HepG2 (cell line): ENCODE measurements around the gene TMEM107. TPM values are rescaled to one million over a fixed set of nuclear protein-coding genes. Genes with fewer than 3 reads are reported as not detected.

Experiments used
- AHR ChIP-seq: IDR thresholded peaks from 2 replicates; pipeline ENCODE4 v1.6.1; 2018; ENCODE audit warnings: missing genetic modification reagents, missing compliant biosample characterization
- CEBPB ChIP-seq: IDR thresholded peaks from 2 replicates; pipeline ENCODE4 v1.6.1; 2011; ENCODE audit warnings: low read depth, low read length, improper control_type of control experiment, borderline replicate concordance
- KDM2A ChIP-seq: sonication (generic); formaldehyde crosslinking; IDR thresholded peaks from 2 replicates; pipeline ENCODE4 v1.4.0; 2020; ENCODE audit warnings: low read depth, missing genetic modification reagents, borderline replicate concordance
- MED13 ChIP-seq: sonication (generic); formaldehyde crosslinking; IDR thresholded peaks from 2 replicates; pipeline ENCODE4 v1.5.0; 2020; ENCODE audit warnings: missing genetic modification reagents
- PATZ1 ChIP-seq: sonication (generic); formaldehyde crosslinking; IDR thresholded peaks from 2 replicates; pipeline ENCODE4 v1.4.0; 2020; ENCODE audit warnings: missing genetic modification reagents
- REPIN1 ChIP-seq: sonication (generic); formaldehyde crosslinking; IDR thresholded peaks from 2 replicates; pipeline ENCODE4 v1.8.0; 2022; ENCODE audit warnings: missing genetic modification reagents, low read depth, mild to moderate bottlenecking, borderline replicate concordance
- SRSF9 ChIP-seq: fragments of 200-400 bp; formaldehyde crosslinking; IDR thresholded peaks from 2 replicates; pipeline ENCODE4 v1.6.1; 2018; ENCODE audit warnings: borderline replicate concordance, mild to moderate bottlenecking, low read depth, low read length; ENCODE audit not compliant: insufficient read depth, poor library complexity, severe bottlenecking
- SUZ12 ChIP-seq: fragments of 150-350 bp; IDR thresholded peaks from 2 replicates; pipeline ENCODE4 v1.6.1; 2014; ENCODE audit warnings: low read depth, low read length
- U2AF1 ChIP-seq: fragments of 200-400 bp; formaldehyde crosslinking; optimal IDR thresholded peaks from 2 replicates; pipeline ENCODE3; 2017; ENCODE audit warnings: mild to moderate bottlenecking, low read depth, low read length
- ZBTB21 ChIP-seq: sonication (generic); formaldehyde crosslinking; IDR thresholded peaks from 2 replicates; pipeline ENCODE4 v1.4.0; 2020; ENCODE audit warnings: missing genetic modification reagents
- ZHX2 ChIP-seq, 2 experiments: sonication (generic) in 1 of 2; formaldehyde crosslinking in 1 of 2; IDR thresholded peaks; 2 replicates each; pipeline versions ENCODE4 v1.6.1 to v1.9.0; 2014 to 2022; ENCODE audit warnings: antibody characterized with exemption in 1 of 2, borderline replicate concordance in 1 of 2, inconsistent platforms in 1 of 2, low read depth in 1 of 2, missing genetic modification reagents in 1 of 2
- ZNF414 ChIP-seq: sonication (generic); formaldehyde crosslinking; IDR thresholded peaks from 2 replicates; pipeline ENCODE4 v1.5.0; 2020; ENCODE audit warnings: missing genetic modification reagents
- ZNF550 ChIP-seq: sonication (generic); formaldehyde crosslinking; IDR thresholded peaks from 2 replicates; pipeline ENCODE4 v1.4.0; 2020; ENCODE audit warnings: mild to moderate bottlenecking, missing genetic modification reagents, borderline replicate concordance
- ZNF558 ChIP-seq: sonication (generic); formaldehyde crosslinking; IDR thresholded peaks from 2 replicates; pipeline ENCODE4 v1.9.0; 2022; ENCODE audit warnings: mild to moderate bottlenecking, missing genetic modification reagents, borderline replicate concordance
- ZNF788 ChIP-seq: sonication (generic); formaldehyde crosslinking; IDR thresholded peaks from 2 replicates; pipeline ENCODE4 v1.5.0; 2020; ENCODE audit warnings: mild to moderate bottlenecking, missing genetic modification reagents, borderline replicate concordance
- polyA plus RNA-seq, 8 experiments: library from polyadenylated mRNA; depleted of rRNA in 3 of 8; stranded (reverse) in 7 of 8; unstranded in 1 of 8; fragments of >200 nt; fragmentation: Illumina TruSeq in 4 of 8; extraction: Trizol in 4 of 8; gene quantifications; 2 replicates each; pipeline versions ENCODE4 v1.2.1 to v1.2.3, GENCODE V29; 2011 to 2016; ENCODE audit warnings: low read depth in 4 of 8, missing spikeins in 1 of 8, mixed read lengths in 1 of 8; ENCODE audit not compliant: insufficient read depth in 1 of 8
- total RNA-seq, 5 experiments: library from RNA; depleted of rRNA; stranded (reverse); fragments of >200 nt; fragmentation: Illumina TruSeq; extraction: Trizol; gene quantifications; 2 replicates each; pipeline ENCODE4 v1.2.3, GENCODE V29; 2016; ENCODE audit warnings: low read depth in 1 of 5

The TMEM107 gene
- total and polyA plus RNA-seq, 2 of the 13 experiments (the other 11 are each of a cell fraction or from before 2014, with no cell fraction given): 7.2 to 15.3 TPM

DNA sequence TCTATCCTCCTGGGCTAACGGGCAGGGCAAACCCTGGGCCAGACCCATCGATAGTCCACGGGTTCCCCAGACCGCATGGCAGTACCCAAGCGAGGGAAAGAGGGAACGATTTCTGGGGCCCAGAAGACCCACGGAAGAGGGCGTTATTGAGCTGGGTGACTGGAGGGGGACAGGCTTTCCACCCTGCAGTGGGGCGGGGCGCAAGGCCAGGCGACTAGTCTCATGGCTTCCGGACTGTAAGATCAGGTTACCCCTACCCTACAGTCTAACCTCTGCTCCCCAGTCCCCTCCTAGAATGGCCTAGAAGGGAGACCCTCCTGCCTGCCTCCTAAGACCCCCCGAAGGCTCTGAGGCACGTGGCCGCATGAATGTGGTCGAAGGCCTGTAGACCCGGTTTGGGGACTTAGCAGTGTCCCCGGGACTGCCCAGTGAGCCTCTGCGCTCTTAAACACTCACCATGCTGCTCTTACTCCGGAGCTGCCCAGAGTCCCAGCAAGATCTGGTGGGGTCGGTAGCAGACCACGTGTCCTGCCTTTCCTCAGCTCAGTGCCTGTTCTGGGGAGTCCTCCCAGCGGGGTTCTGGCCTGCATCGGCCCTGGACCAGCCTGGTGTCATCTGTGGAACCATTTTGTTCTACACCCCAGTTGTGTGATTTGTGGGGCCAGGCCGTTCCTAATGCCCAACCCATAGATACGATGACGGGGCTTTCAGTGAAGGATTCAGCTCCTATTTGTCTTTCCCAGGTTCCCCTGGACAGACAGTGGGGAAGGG, 47.4 kb upstream of the TMEM107 start (continued):
- no peak for TF ChIP-seq ZHX2 (IDR thresholded peaks at IDR 0.05; ENCODE audit: low read depth)
- no peak for TF ChIP-seq ZHX2 (CRISPR knock-in tag; IDR thresholded peaks at IDR 0.05; ENCODE audit: borderline replicate concordance)
- TF ChIP-seq REPIN1: no peak
- TF ChIP-seq ZBTB21 (CRISPR knock-in tag): no peak
- no peak; the same call in 1 of the 2 replicates for TF ChIP-seq ZNF788 (CRISPR knock-in tag)
- no peak for TF ChIP-seq AHR
- no peak for TF ChIP-seq SUZ12
- TF ChIP-seq PATZ1 (CRISPR knock-in tag): peak; percentile 53
- TF ChIP-seq KDM2A: no peak; the same call in 1 of the 2 replicates
- TF ChIP-seq U2AF1: peak; percentile 57
- no peak for TF ChIP-seq ZNF550 (CRISPR knock-in tag)
- TF ChIP-seq ZNF414: no peak
- TF ChIP-seq SRSF9: no peak
- TF ChIP-seq CEBPB: no peak
- TF ChIP-seq ZNF558 (CRISPR knock-in tag): 0 out of 2 replicates have a peak, but pooled peaks have one; percentile 39
- no peak for TF ChIP-seq MED13 (CRISPR knock-in tag)
